ENCODE results near the gene OTOF.

The OTOF gene

DNA sequence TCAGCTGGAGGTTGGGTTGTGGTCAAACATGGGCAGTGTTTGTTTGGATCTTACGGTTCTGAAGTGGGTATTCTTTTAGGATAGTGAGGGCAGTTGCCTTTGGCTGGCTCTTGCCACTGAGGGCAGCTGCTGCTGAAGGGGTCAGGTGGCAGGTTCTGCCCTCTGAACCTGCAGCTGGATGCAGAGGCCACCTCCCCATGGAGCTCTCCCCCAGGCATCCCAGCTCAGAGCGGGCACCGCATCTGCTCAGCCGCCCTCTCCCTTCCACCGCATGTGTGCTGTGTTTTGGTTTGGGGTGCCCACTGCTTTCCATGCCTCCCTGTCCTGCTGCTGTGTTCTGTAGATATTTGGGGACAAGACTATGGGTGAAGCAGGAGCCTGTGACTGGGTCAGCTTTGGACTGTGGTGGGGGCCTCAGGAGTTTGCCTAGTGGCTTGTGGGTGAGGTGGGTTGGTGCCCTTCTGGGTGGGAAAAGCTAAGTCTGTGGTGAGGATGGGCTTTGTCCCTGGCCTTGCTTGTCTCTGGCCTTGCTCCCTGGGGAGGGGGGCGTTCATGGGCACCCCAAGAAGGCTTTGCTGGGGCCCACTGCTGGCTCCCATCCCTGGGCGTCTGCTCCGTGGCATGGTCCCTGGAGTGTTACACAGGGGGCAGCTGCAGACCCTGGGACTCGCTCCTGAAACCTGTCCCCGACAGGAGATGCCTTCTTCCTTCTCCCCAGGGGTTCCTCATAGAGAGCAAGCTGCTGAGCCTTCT lies 28.5 kb downstream of the OTOF start:
- Histone ChIP-seq H3K4me3 (ENCODE audit: extremely low read depth, insufficient read depth, low read length, poor library complexity, severe bottlenecking) (no peak overlapping the region), H3K36me3 (ENCODE audit: control insufficient read depth, insufficient read depth, low read length) (no peaks in the 10 kb centered on the region), H3K4me1 (ENCODE audit: control insufficient read depth, insufficient read depth, low read length, poor library complexity, severe bottlenecking) (no peaks in the 10 kb centered on the region), H3K27ac (ENCODE audit: low read depth, low read length, severe bottlenecking) (no peak overlapping the region), H3K9me3 (ENCODE audit: control insufficient read depth, low read length) (no peaks in the 10 kb centered on the region)
- WGBS, 2 experiments (ENCODE audit: insufficient coverage in 2 of 2): 89 to 91% methylated on average over 6 to 8 of the region's 10 CpGs

DNA sequence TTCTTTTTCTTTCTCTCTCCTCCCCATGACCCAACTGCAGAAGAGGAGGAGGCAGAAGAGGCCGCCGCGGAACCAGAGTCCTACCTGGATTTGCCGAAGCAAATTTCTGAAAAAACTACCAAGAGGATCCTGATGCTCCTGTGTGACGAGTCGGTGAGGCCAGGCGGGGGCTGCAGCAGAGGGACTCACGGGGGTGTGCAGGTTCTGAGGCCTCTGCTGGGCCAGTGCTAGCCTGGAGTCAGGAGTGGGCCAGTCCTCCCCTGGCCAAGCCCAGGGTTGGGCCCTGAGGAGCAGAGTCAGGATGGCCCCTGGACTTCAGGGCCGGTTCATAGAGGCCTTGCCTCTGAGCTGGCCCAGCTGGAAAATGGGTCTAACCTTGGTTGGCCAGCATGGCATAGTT lies 29.3 kb downstream of the OTOF start:
- no peaks in the 10 kb centered on the region for H3K4me1 ChIP-seq (ENCODE audit: control insufficient read depth, insufficient read depth, low read length, poor library complexity, severe bottlenecking)
- H3K36me3 ChIP-seq (ENCODE audit: control insufficient read depth, insufficient read depth, low read length): no peaks in the 10 kb centered on the region
- no peak overlapping the region for H3K4me3 ChIP-seq (ENCODE audit: extremely low read depth, insufficient read depth, low read length, poor library complexity, severe bottlenecking)
- 82 to 100% methylated on average over 6 to 9 of the region's 9 CpGs for WGBS, 2 experiments (ENCODE audit: insufficient coverage in 2 of 2)
- H3K27ac ChIP-seq (ENCODE audit: low read depth, low read length, severe bottlenecking): no peak overlapping the region
- H3K9me3 ChIP-seq (ENCODE audit: control insufficient read depth, low read length): no peaks in the 10 kb centered on the region

DNA sequence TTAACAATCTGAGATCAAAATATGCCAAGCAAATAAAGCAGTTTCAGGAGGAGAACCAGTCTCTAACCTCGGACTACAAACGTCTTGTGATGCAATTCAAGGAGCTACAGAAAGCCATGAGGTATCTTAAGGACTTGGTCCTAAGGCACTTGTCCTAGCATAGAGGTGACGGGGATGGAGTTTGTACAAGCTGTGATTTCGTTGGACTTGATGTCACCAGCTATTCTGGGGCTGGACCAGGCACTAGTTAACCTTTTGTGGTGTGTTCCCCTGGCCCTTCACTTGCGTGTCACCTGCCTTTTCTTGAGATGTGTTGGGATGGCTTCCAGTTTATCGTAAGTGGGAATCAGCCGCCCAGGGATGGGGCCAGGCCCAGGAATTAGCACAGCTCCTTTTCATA lies 33.7 kb downstream of the OTOF start:
- Histone ChIP-seq H3K4me3 (ENCODE audit: extremely low read depth, insufficient read depth, low read length, poor library complexity, severe bottlenecking) (no peak overlapping the region), H3K27ac (ENCODE audit: low read depth, low read length, severe bottlenecking) (no peak overlapping the region), H3K4me1 (ENCODE audit: control insufficient read depth, insufficient read depth, low read length, poor library complexity, severe bottlenecking) (peaks cover 6% of the 10 kb centered on the region), H3K9me3 (ENCODE audit: control insufficient read depth, low read length) (no peaks in the 10 kb centered on the region), H3K36me3 (ENCODE audit: control insufficient read depth, insufficient read depth, low read length) (no peaks in the 10 kb centered on the region)
- WGBS, 2 experiments (ENCODE audit: insufficient coverage in 2 of 2): 90 to 95% methylated on average over 7 of the region's 7 CpGs

DNA sequence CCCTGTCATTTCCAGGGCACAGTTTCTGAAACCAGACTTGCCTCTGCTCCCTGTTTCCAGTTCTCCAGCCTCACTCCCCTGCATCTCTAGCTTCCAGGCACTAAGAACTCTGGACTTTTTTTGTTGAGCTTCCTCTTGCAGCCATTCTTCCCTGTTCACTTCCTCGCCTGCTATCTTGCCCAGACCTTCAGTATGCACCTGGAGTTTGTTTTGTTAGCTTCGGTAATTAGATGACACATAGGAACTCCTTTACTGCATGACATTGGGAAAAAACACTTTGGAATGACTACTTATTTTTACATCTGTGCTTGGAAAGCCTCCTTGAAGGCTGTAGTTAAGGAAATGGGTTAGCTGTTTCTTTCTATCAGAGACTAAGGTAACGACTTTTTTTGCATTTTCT lies 35.2 kb downstream of the OTOF start:
- H3K27ac ChIP-seq (ENCODE audit: low read depth, low read length, severe bottlenecking): no peak overlapping the region

DNA sequence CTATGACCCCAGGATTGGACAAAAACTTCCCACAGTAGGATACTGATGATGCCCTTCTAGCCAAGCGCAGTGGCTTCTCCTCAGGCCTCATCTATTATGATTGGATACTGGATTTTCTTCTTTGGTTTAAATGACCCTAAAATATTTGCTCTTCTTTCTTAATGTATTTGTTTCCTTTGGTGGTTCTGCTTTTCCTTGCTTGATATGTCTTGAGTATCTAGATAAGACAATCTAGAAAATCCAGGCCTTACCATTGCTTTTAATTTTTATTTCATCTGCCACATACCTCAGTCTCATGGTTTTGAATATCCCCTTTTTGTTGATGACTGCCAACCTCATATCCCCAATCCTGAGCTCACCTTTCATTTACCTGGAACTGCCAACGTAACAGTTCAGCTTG lies 35.6 kb downstream of the OTOF start:
- Histone ChIP-seq H3K27ac (ENCODE audit: low read depth, low read length, severe bottlenecking) (no peak overlapping the region), H3K9me3 (ENCODE audit: control insufficient read depth, low read length) (no peaks in the 10 kb centered on the region), H3K36me3 (ENCODE audit: control insufficient read depth, insufficient read depth, low read length) (no peaks in the 10 kb centered on the region), H3K4me1 (ENCODE audit: control insufficient read depth, insufficient read depth, low read length, poor library complexity, severe bottlenecking) (peaks cover 14% of the 10 kb centered on the region), H3K4me3 (ENCODE audit: extremely low read depth, insufficient read depth, low read length, poor library complexity, severe bottlenecking) (no peak overlapping the region)
- WGBS, 2 experiments (ENCODE audit: insufficient coverage in 2 of 2): 87 to 100% methylated on average over 1 of the region's 2 CpGs

More for the DNA sequence above, 35.2 kb downstream of the OTOF start:
- H3K4me3 ChIP-seq (ENCODE audit: extremely low read depth, insufficient read depth, low read length, poor library complexity, severe bottlenecking): no peak overlapping the region
- H3K36me3 ChIP-seq (ENCODE audit: control insufficient read depth, insufficient read depth, low read length): no peaks in the 10 kb centered on the region
- H3K9me3 ChIP-seq (ENCODE audit: control insufficient read depth, low read length): no peaks in the 10 kb centered on the region
- 86 to 92% methylated on average over 2 to 3 of the region's 3 CpGs for WGBS, 2 experiments (ENCODE audit: insufficient coverage in 2 of 2)
- peaks cover 14% of the 10 kb centered on the region for H3K4me1 ChIP-seq (ENCODE audit: control insufficient read depth, insufficient read depth, low read length, poor library complexity, severe bottlenecking)

DNA sequence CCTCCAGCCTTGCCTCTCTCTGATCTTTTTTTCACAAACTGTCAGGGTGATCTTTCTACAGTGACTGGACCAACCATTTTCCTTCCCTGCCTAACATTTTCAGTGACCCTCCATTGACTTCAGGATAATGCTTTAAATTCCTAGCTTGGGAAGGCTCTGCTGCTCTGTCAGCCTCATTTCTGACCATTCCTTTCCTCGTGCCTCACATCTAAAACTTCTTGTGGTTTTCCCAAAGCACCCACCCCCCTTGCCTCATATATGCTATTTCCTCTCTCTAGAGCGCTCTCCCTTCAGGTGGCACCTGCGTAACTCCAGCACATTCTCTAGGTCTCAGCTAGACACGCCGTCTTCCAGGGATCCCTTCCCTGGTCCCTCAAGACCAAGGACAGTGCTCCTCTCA lies 39.0 kb downstream of the OTOF start:
- 86 to 92% methylated on average over 5 of the region's 5 CpGs for WGBS, 2 experiments (ENCODE audit: insufficient coverage in 2 of 2)
- Histone ChIP-seq H3K36me3 (ENCODE audit: control insufficient read depth, insufficient read depth, low read length) (no peaks in the 10 kb centered on the region), H3K27ac (ENCODE audit: low read depth, low read length, severe bottlenecking) (no peak overlapping the region), H3K4me1 (ENCODE audit: control insufficient read depth, insufficient read depth, low read length, poor library complexity, severe bottlenecking) (peaks cover 14% of the 10 kb centered on the region), H3K4me3 (ENCODE audit: extremely low read depth, insufficient read depth, low read length, poor library complexity, severe bottlenecking) (no peak overlapping the region), H3K9me3 (ENCODE audit: control insufficient read depth, low read length) (no peaks in the 10 kb centered on the region)

DNA sequence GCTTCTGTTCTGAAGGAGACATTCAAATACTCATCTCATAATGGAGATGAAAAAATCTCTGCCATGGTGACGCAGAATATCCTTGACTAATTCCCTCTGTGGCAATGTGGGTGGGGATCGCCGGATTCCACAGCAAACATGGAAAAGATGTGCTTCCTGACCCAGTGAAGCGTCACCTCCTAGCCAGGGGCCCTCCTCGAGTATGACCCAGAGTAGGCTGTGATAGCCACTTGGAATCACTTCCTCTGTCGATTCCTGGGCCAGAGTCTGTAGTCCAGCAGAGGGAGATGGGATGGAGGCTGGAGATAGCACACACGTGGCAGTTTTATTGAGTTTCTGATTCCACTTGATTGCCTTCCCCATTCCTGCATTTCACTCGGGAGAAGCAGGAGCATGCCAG lies 39.4 kb downstream of the OTOF start:
- 80 to 88% methylated on average over 7 of the region's 8 CpGs for whole genome bisulfite sequencing, 2 experiments (ENCODE audit: insufficient coverage in 2 of 2)
- H3K4me1 ChIP-seq (ENCODE audit: control insufficient read depth, insufficient read depth, low read length, poor library complexity, severe bottlenecking): peaks cover 14% of the 10 kb centered on the region
- H3K36me3 ChIP-seq (ENCODE audit: control insufficient read depth, insufficient read depth, low read length): no peaks in the 10 kb centered on the region
- H3K9me3 ChIP-seq (ENCODE audit: control insufficient read depth, low read length): no peaks in the 10 kb centered on the region
- no peak overlapping the region for H3K27ac ChIP-seq (ENCODE audit: low read depth, low read length, severe bottlenecking)
- no peak overlapping the region for H3K4me3 ChIP-seq (ENCODE audit: extremely low read depth, insufficient read depth, low read length, poor library complexity, severe bottlenecking)

DNA sequence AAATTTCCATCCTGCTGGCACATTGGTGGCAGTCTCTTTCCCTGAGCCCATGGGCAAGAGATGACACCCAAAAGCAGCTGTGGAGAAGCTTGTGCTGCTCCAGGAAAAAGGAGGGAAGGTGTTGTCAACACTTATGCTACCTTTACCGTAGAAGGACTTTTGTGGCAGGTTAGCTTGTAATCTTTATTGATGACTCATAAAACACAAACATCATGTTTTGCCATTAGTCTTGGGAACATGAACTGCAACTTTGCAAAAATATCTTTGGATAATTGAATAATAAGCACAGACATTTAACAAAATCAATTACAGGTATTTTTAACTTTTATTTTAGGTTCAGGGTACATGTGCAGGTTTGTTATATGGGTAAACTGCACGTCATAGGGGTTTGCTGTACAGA lies 42.8 kb downstream of the OTOF start:
- H3K9me3 ChIP-seq (ENCODE audit: control insufficient read depth, low read length): no peaks in the 10 kb centered on the region
- no peaks in the 10 kb centered on the region for H3K36me3 ChIP-seq (ENCODE audit: control insufficient read depth, insufficient read depth, low read length)
- no peak overlapping the region for H3K27ac ChIP-seq (ENCODE audit: low read depth, low read length, severe bottlenecking)
- WGBS, 2 experiments (ENCODE audit: insufficient coverage in 2 of 2): no CpG with 5 or more reads among the region's 2 CpGs
- H3K4me1 ChIP-seq (ENCODE audit: control insufficient read depth, insufficient read depth, low read length, poor library complexity, severe bottlenecking): peaks cover 7% of the 10 kb centered on the region
- no peak overlapping the region for H3K4me3 ChIP-seq (ENCODE audit: extremely low read depth, insufficient read depth, low read length, poor library complexity, severe bottlenecking)

DNA sequence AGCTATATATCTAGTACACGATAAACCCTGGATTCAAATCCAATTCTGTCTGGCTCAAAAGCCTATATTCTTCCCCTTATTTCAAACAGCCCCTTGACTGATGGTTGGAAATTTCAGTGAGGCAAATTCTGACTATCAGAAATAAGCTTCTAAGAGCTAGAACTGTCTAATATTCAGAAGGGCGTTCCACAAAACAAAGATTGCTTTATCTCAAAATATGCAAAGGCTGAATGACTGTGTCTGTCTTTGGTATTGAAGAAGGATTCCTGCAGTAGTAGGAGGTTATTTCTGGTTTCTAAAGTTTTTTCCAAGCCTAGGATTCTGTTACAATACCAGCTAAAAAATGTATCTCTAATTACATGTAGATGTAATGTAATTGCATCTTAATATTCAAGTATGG lies 45.1 kb downstream of the OTOF start:
- Histone ChIP-seq H3K27ac (ENCODE audit: low read depth, low read length, severe bottlenecking) (no peak overlapping the region), H3K36me3 (ENCODE audit: control insufficient read depth, insufficient read depth, low read length) (no peaks in the 10 kb centered on the region), H3K4me1 (ENCODE audit: control insufficient read depth, insufficient read depth, low read length, poor library complexity, severe bottlenecking) (no peaks in the 10 kb centered on the region), H3K4me3 (ENCODE audit: extremely low read depth, insufficient read depth, low read length, poor library complexity, severe bottlenecking) (no peak overlapping the region), H3K9me3 (ENCODE audit: control insufficient read depth, low read length) (no peaks in the 10 kb centered on the region)
- WGBS, 2 experiments (ENCODE audit: insufficient coverage in 2 of 2): no CpG with 5 or more reads among the region's 2 CpGs

DNA sequence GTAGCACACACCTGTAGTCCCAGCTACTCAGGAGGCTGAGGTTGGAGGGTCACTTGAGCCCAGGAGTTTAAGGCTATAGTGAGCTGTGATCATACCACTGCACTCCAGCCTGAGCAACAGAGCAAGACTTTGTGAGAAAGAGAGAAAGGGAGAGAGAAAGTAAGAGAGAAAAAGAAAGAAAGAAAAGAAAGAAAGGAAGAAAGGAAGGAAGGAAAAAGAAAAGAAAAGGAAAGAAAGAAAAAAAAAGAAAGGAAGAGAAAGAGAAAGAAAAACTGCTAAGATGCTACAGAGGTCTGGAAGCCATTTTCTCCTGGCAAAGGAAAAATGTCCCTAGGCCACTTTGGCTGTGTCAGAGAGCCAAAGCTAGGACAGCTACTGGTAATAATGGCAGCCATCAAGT lies 45.6 kb downstream of the OTOF start:
- Histone ChIP-seq H3K4me1 (ENCODE audit: control insufficient read depth, insufficient read depth, low read length, poor library complexity, severe bottlenecking) (no peaks in the 10 kb centered on the region), H3K9me3 (ENCODE audit: control insufficient read depth, low read length) (no peaks in the 10 kb centered on the region), H3K36me3 (ENCODE audit: control insufficient read depth, insufficient read depth, low read length) (no peaks in the 10 kb centered on the region), H3K27ac (ENCODE audit: low read depth, low read length, severe bottlenecking) (no peak overlapping the region), H3K4me3 (ENCODE audit: extremely low read depth, insufficient read depth, low read length, poor library complexity, severe bottlenecking) (no peak overlapping the region)

DNA sequence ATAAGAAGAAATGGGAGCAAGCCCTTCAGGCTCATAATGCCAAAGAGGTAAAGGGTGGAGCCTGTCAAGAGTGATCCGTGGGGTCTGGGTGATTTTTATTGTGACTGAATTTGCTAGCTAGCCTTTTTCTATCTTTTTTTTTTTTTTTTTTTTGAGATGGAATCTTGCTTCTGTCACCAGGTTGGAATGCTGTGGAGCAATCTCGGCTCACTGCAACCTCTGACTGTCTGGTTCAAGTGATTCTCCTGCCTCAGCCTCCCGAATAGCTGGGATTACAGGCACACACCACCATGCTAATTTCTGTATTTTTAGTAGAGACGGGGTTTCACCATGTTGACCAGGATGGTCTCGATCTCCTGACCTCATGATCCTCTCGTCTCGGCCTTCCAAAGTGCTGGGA lies 47.1 kb downstream of the OTOF start:
- Histone ChIP-seq H3K4me3 (ENCODE audit: extremely low read depth, insufficient read depth, low read length, poor library complexity, severe bottlenecking) (no peak overlapping the region), H3K9me3 (ENCODE audit: control insufficient read depth, low read length) (no peaks in the 10 kb centered on the region), H3K36me3 (ENCODE audit: control insufficient read depth, insufficient read depth, low read length) (no peaks in the 10 kb centered on the region), H3K4me1 (ENCODE audit: control insufficient read depth, insufficient read depth, low read length, poor library complexity, severe bottlenecking) (no peaks in the 10 kb centered on the region), H3K27ac (ENCODE audit: low read depth, low read length, severe bottlenecking) (no peak overlapping the region)
- WGBS, 2 experiments (ENCODE audit: insufficient coverage in 2 of 2): 88 to 91% methylated on average over 4 of the region's 7 CpGs
